Transverse colon (tissue), 4 donors: Measurements from ENCODE around the gene VWA3B.

Source experiments
- POLR2A ChIP-seq: fragments of 450-650 bp; IDR thresholded peaks from one replicate; pipeline ENCODE4 v1.6.1; 2016; ENCODE audit warnings: antibody characterized with exemption, mild to moderate bottlenecking, moderate library complexity
- POLR2AphosphoS5 ChIP-seq, 3 donors: sonication (generic); formaldehyde crosslinking; IDR thresholded peaks; one replicate each; pipeline ENCODE4 v1.6.1; 2016; ENCODE audit warnings: antibody characterized with exemption in 3 of 3
- TF ChIP-seq, protein P1 (sequence below), 5 experiments: fragments of 200-600 bp in 3 of 5; fragments of 450-650 bp in 2 of 5; sonication (generic) in 3 of 5; IDR thresholded peaks; 1 replicate in 2 of 5; 2 replicates in 3 of 5; pipeline ENCODE4 v1.5.1; 2016 to 2017; ENCODE audit warnings: antibody characterized with exemption in 5 of 5, inconsistent platforms in 3 of 5, mild to moderate bottlenecking in 2 of 5, moderate library complexity in 1 of 5

DNA sequence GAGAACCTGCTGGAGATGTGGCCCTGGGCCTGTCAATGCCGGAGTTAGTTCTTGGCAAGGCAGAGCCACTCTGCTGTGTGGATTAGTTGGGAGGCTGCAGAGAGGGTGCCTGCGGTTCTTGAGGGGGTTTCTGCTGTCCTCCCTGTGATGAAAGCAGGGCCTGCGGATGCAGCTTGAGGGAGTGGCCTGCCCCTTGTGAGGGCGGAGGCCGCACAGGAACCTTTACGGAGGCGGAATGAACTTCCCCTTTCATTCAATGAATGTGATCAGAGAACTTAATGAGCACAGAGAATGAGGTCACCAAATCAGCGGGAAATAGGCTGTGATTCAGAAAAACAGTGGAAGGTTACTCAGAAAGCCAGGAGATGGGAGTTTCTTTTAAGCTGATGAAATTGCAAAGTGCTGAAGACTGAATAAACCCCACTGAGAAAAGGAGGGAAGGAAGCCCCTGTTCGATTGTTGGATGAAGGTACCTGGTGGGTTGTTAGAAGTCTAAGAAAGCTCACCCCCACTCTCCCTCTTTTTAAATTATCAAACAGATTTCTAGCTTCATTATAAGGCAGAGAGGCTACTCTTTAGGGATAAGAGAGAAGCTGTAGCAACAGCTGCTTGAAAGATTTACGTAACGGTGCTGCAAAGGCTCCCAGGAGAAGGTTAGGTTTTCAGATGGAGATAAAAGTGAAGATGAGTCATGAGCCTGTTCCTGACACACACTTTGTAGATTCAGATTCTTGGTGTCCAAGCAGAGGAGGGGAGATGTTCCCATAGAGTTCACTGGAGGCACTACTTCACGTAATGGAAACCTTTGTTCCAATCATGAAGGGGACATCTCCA is 47.4 kb downstream of the VWA3B start:
- TF ChIP-seq POLR2AphosphoS5 (IDR thresholded peaks at IDR 0.05) (no peak), POLR2A (no peak)
- TF ChIP-seq, protein P1, sequence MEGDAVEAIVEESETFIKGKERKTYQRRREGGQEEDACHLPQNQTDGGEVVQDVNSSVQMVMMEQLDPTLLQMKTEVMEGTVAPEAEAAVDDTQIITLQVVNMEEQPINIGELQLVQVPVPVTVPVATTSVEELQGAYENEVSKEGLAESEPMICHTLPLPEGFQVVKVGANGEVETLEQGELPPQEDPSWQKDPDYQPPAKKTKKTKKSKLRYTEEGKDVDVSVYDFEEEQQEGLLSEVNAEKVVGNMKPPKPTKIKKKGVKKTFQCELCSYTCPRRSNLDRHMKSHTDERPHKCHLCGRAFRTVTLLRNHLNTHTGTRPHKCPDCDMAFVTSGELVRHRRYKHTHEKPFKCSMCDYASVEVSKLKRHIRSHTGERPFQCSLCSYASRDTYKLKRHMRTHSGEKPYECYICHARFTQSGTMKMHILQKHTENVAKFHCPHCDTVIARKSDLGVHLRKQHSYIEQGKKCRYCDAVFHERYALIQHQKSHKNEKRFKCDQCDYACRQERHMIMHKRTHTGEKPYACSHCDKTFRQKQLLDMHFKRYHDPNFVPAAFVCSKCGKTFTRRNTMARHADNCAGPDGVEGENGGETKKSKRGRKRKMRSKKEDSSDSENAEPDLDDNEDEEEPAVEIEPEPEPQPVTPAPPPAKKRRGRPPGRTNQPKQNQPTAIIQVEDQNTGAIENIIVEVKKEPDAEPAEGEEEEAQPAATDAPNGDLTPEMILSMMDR (IDR thresholded peaks at IDR 0.05) = no peak
